ENCODE data around the gene SLC25A48.

Gene SLC25A48

GRCh38 chr5:135887881-135888614 lies 53.6 kb downstream of the SLC25A48 start:
- H4K20me1 ChIP-seq: peaks cover 0 to 6% (median 0%) of the 10 kb centered on the region in 11 experiments; a peak in 4 of 22 replicates
- no peak for TF ChIP-seq Cebpa-rat (IDR thresholded peaks at IDR 0.05)
- peaks cover 0 to 49% (median 0%) of the 10 kb centered on the region in 11 experiments; a peak in 6 of 22 replicates for H3K27me3 ChIP-seq
- H3K36me3 ChIP-seq: no peaks in the 10 kb centered on the region
- H3K27ac ChIP-seq: no peak overlapping the region
- H3K9ac ChIP-seq: no peak overlapping the region
- H3K9me3 ChIP-seq (replicated peaks in 1 of 11): no peaks in the 10 kb centered on the region
- H3K4me1 ChIP-seq: peaks cover 0 to 34% (median 22%) of the 10 kb centered on the region in 10 experiments; a peak in 16 of 20 replicates
- no peak overlapping the region for H3K4me3 ChIP-seq
- H3K4me2 ChIP-seq: peak overlapping the region in 10 of 11 experiments; percentile 29 to 80 (median 41); a peak in 17 of 22 replicates

- H3K4me2 ChIP-seq: peak overlapping the region in 8 of 11 experiments; percentile 46 to 74 (median 68); a peak in 15 of 22 replicates
- H3K9me3 ChIP-seq (replicated peaks in 1 of 11): no peaks in the 10 kb centered on the region
- peaks cover 0 to 34% (median 22%) of the 10 kb centered on the region in 10 experiments; a peak in 16 of 20 replicates for H3K4me1 ChIP-seq
- peaks cover 0 to 27% (median 0%) of the 10 kb centered on the region in 11 experiments; a peak in 5 of 22 replicates for H3K27me3 ChIP-seq
- no peak overlapping the region for H3K4me3 ChIP-seq
- H3K36me3 ChIP-seq: no peaks in the 10 kb centered on the region
- TF ChIP-seq Cebpa-rat (IDR thresholded peaks at IDR 0.05): no peak
- H4K20me1 ChIP-seq: peaks cover 0 to 6% (median 0%) of the 10 kb centered on the region in 11 experiments; a peak in 4 of 22 replicates
- H3K9ac ChIP-seq: 0 out of 22 replicates have a peak overlapping the region, but pooled peaks of 1 of the 11 experiments have one; percentile 10
- H3K27ac ChIP-seq: no peak overlapping the region
Observed at GRCh38 chr5:135890296-135890695, 55.8 kb downstream of the SLC25A48 start.

GRCh38 chr5:135890867-135891266 lies 56.4 kb downstream of the SLC25A48 start:
- Histone ChIP-seq H3K27ac (no peak overlapping the region), H4K20me1 (peaks cover 0 to 6% (median 0%) of the 10 kb centered on the region in 11 experiments; a peak in 4 of 22 replicates), H3K9me3 (replicated peaks in 1 of 11) (no peaks in the 10 kb centered on the region), H3K27me3 (peaks cover 0 to 24% (median 0%) of the 10 kb centered on the region in 11 experiments; a peak in 5 of 22 replicates), H3K4me1 (peaks cover 0 to 34% (median 22%) of the 10 kb centered on the region in 10 experiments; a peak in 16 of 20 replicates), H3K4me3 (no peak overlapping the region), H3K4me2 (peak overlapping the region in 9 of 11 experiments; percentile 8 to 74 (median 67); a peak in 17 of 22 replicates), H3K36me3 (no peaks in the 10 kb centered on the region), H3K9ac (no peak overlapping the region)
- no peak for TF ChIP-seq Cebpa-rat (IDR thresholded peaks at IDR 0.05)

- H3K9me3 ChIP-seq (replicated peaks in 1 of 11): no peaks in the 10 kb centered on the region
- H3K4me1 ChIP-seq: peaks cover 0 to 34% (median 22%) of the 10 kb centered on the region in 10 experiments; a peak in 16 of 20 replicates
- no peak for TF ChIP-seq Cebpa-rat (IDR thresholded peaks at IDR 0.05)
- H3K27me3 ChIP-seq: peaks cover 0 to 24% (median 0%) of the 10 kb centered on the region in 11 experiments; a peak in 5 of 22 replicates
- H3K36me3 ChIP-seq: no peaks in the 10 kb centered on the region
- no peak overlapping the region for H3K4me3 ChIP-seq
- H3K4me2 ChIP-seq: peak overlapping the region in 9 of 11 experiments; percentile 8 to 74 (median 67); a peak in 17 of 22 replicates
- H3K27ac ChIP-seq: no peak overlapping the region
- H4K20me1 ChIP-seq: peaks cover 0 to 6% (median 0%) of the 10 kb centered on the region in 11 experiments; a peak in 4 of 22 replicates
- no peak overlapping the region for H3K9ac ChIP-seq
Observed at GRCh38 chr5:135891268-135891667, 56.8 kb downstream of the SLC25A48 start.

- Histone ChIP-seq H3K36me3 (no peaks in the 10 kb centered on the region), H3K9ac (no peak overlapping the region), H3K4me3 (no peak overlapping the region), H4K20me1 (peaks cover 0 to 6% (median 0%) of the 10 kb centered on the region in 11 experiments; a peak in 4 of 22 replicates), H3K27ac (no peak overlapping the region), H3K4me2 (peak overlapping the region in 8 of 11 experiments; percentile 46 to 74 (median 68); a peak in 14 of 22 replicates), H3K4me1 (peaks cover 0 to 34% (median 22%) of the 10 kb centered on the region in 10 experiments; a peak in 16 of 20 replicates), H3K27me3 (peaks cover 0 to 24% (median 0%) of the 10 kb centered on the region in 11 experiments; a peak in 5 of 22 replicates), H3K9me3 (replicated peaks in 1 of 11) (no peaks in the 10 kb centered on the region)
- TF ChIP-seq Cebpa-rat (IDR thresholded peaks at IDR 0.05): no peak
Observed at GRCh38 chr5:135891791-135892190, 57.3 kb downstream of the SLC25A48 start.

- TF ChIP-seq Cebpa-rat (IDR thresholded peaks at IDR 0.05): no peak
Observed at GRCh38 chr5:135894276-135894675, 59.8 kb downstream of the SLC25A48 start.

GRCh38 chr5:135894789-135895188 lies 60.3 kb downstream of the SLC25A48 start:
- Histone ChIP-seq H3K9ac (no peak overlapping the region), H3K4me2 (no peak overlapping the region), H4K20me1 (peaks cover 0 to 5% (median 0%) of the 10 kb centered on the region in 11 experiments; a peak in 2 of 22 replicates), H3K9me3 (replicated peaks in 1 of 11) (no peaks in the 10 kb centered on the region), H3K36me3 (no peaks in the 10 kb centered on the region), H3K27ac (no peak overlapping the region), H3K27me3 (peaks cover 0 to 19% (median 0%) of the 10 kb centered on the region in 11 experiments; a peak in 3 of 22 replicates), H3K4me3 (no peak overlapping the region), H3K4me1 (peaks cover 0 to 22% (median 20%) of the 10 kb centered on the region in 10 experiments; a peak in 16 of 20 replicates)
- TF ChIP-seq Cebpa-rat (IDR thresholded peaks at IDR 0.05): no peak

More at GRCh38 chr5:135894276-135894675, 59.8 kb downstream of the SLC25A48 start:
- Histone ChIP-seq H4K20me1 (peaks cover 0 to 6% (median 0%) of the 10 kb centered on the region in 11 experiments; a peak in 3 of 22 replicates), H3K4me1 (peaks cover 0 to 24% (median 21%) of the 10 kb centered on the region in 10 experiments; a peak in 16 of 20 replicates), H3K27me3 (peaks cover 0 to 19% (median 0%) of the 10 kb centered on the region in 11 experiments; a peak in 2 of 22 replicates), H3K9ac (no peak overlapping the region), H3K27ac (no peak overlapping the region), H3K4me3 (no peak overlapping the region), H3K9me3 (replicated peaks in 1 of 11) (no peaks in the 10 kb centered on the region), H3K4me2 (no peak overlapping the region), H3K36me3 (no peaks in the 10 kb centered on the region)

- Histone ChIP-seq H4K20me1 (no peaks in the 10 kb centered on the region), H3K27ac (no peak within 1 kb of the TSS), H3K27me3 (peaks cover 0 to 13% (median 0%) of the 10 kb centered on the region in 11 experiments; a peak in 3 of 22 replicates), H3K4me2 (no peak within 1 kb of the TSS), H3K9me3 (replicated peaks in 1 of 11) (no peaks in the 10 kb centered on the region), H3K4me1 (peaks cover 0 to 15% (median 13%) of the 10 kb centered on the region in 10 experiments; a peak in 16 of 20 replicates), H3K4me3 (no peak within 1 kb of the TSS), H3K9ac (no peak within 1 kb of the TSS), H3K36me3 (no peaks in the 10 kb centered on the region)
- no peak for TF ChIP-seq Cebpa-rat (IDR thresholded peaks at IDR 0.05)
Observed at GRCh38 chr5:135895474-135896006, 61.1 kb downstream of the SLC25A48 start, which contains the start of gene IL9. Gene IL9 (minus strand): TSS chr5:135895841. CDS start chr5:135895816, 25 bp downstream.
